Mammary epithelial cell (primary cell): ENCODE data around the gene PIP5KL1.

Experiments
- CTCF ChIP-seq, 2 donors: IDR thresholded peaks in 1 of 2; conservative IDR thresholded peaks in 1 of 2; 2 replicates each; pipeline ENCODE4 v1.5.1; 2011 to 2012; ENCODE audit warnings: inconsistent platforms in 2 of 2, low read length in 2 of 2, mild to moderate bottlenecking in 2 of 2, control low read depth in 1 of 2, low read depth in 1 of 2; ENCODE audit not compliant: insufficient read depth in 1 of 2; ENCODE audit errors: extremely low read depth in 1 of 2
- EZH2 ChIP-seq: IDR thresholded peaks from 2 replicates; pipeline ENCODE4 v1.6.1; 2012; ENCODE audit warnings: low read length, inconsistent platforms, borderline replicate concordance

DNA sequence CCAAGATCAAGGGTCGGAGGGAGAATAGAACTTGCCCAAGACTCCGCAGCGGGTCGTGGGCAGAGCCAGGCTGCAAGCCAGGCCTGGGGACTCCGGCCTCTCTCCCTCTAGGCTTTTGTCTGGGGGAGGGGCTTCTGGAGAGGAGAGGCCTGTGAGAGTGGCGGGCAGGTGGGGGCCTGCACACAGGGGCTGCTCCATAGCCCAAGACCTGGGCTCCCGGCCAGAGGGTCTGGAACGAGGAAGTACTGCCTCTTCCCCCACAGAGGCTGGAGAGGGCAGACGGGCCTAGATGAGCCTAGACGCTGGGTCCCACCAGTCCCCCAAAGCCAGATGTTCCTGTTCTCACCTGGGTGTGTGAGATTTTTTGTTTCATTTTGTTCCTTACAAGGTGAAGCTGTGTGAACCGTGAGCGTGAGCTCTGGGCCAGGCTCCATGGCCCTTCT, 26.0 kb downstream of the PIP5KL1 start:
- TF ChIP-seq CTCF (conservative IDR thresholded peaks at IDR 0.05 in 1 of 2, IDR thresholded peaks at IDR 0.05 in 1 of 2; ENCODE audit: extremely low read depth in 1 of 2, insufficient read depth in 1 of 2, low read depth in 1 of 2, low read length in 2 of 2) (no peak), EZH2 (no peak)
